Ascending aorta (tissue), 2 donors: ENCODE data around the gene SLC5A12. TPM values are rescaled to one million over a fixed set of nuclear protein-coding genes. Genes with fewer than 3 reads are reported as not detected.

Source experiments
- DNase-seq, 2 donors: peaks; one replicate each; pipeline ENCODE4 v3.0.0-alpha.2; 2019; ENCODE audit warnings: low spot score in 2 of 2
- H3K27ac ChIP-seq, 2 donors: fragments of 200-600 bp; sonication (generic); one replicate each; pipeline ENCODE4 v1.5.1; 2016 to 2017; ENCODE audit warnings: mild to moderate bottlenecking in 1 of 2
- H3K27me3 ChIP-seq: fragments of 200-600 bp; sonication (generic); one replicate; pipeline ENCODE4 v1.5.1; 2017
- H3K36me3 ChIP-seq, 2 donors: fragments of 200-600 bp; sonication (generic); one replicate each; pipeline ENCODE4 v1.5.1; 2016
- H3K4me1 ChIP-seq, 2 donors: fragments of 200-600 bp; sonication (generic); one replicate each; pipeline ENCODE4 v1.5.1; 2016 to 2017; ENCODE audit warnings: mild to moderate bottlenecking in 1 of 2
- H3K4me3 ChIP-seq, 2 donors: fragments of 200-600 bp; sonication (generic); one replicate each; pipeline ENCODE4 v1.5.1; 2016 to 2017; ENCODE audit warnings: mild to moderate bottlenecking in 1 of 2
- H3K9me3 ChIP-seq, 2 donors: fragments of 200-600 bp; sonication (generic); one replicate each; pipeline ENCODE4 v1.5.1; 2016
- CTCF ChIP-seq, 3 experiments: fragments of 200-600 bp in 2 of 3; fragments of 450-650 bp in 1 of 3; sonication (generic) in 2 of 3; IDR thresholded peaks; one replicate each; pipeline ENCODE4 v1.5.1; 2016 to 2019; ENCODE audit warnings: antibody characterized with exemption in 3 of 3, mild to moderate bottlenecking in 1 of 3, moderate library complexity in 1 of 3
- intact Hi-C: fragments of 100-400 bp; cut with DNase I; formaldehyde crosslinking; loops from one replicate; pipeline ENCODE4 v1.15.1; 2023
- total RNA-seq: library from RNA; depleted of rRNA; stranded (reverse); fragments of >200 nt; gene quantifications from one replicate; pipeline ENCODE4 v1.1.0, GENCODE V29; 2016

The SLC5A12 gene
- total RNA-seq, 1 donor from 2014 or later, result not detected

- intact Hi-C loops, result no loop called here
- TF ChIP-seq CTCF (IDR thresholded peaks at IDR 0.05), result no peak
- Histone ChIP-seq H3K27ac (no peak overlapping the region), H3K36me3 (no peaks in the 10 kb centered on the region), H3K27me3 (no peaks in the 10 kb centered on the region), H3K4me3 (no peak overlapping the region), H3K4me1 (no peaks in the 10 kb centered on the region), H3K9me3 (no peaks in the 10 kb centered on the region)
- no peak for DNase-seq
These were observed 11.4 kb downstream of the SLC5A12 start for GRCh38 chr11:26710489-26710888.

DNA sequence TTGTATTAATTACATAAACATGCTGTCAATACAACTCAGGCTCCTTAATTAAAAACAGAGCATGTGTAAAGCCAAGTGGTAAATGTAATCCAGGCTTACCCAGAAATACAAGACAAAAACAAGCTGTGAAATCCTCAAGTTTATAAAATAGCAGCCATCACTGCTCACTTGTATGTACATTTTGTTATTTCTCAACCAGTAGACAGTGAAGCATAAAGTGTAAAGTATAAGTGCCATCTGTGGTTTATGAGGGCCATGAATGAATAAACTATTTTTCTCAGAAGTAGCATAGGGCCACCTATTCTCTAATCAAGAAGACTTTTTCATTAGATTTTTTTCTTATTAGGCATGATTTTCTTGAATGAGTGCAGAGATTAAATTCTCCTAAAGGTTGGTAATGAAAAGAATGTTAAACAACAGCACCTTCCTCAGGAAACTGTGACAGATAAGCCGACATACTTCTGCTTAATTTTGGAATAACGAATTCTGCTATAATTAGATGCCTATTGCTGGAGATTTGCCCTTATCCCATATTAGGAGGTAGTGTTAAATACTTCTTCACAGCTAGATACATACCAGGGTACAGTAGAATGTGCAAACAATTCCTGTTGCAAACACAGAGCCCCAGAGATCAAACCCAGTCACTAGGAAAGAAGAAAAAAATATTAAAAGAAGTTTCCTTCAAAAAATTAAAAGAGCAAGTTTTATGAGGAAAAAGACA lies 13.0 kb downstream of the SLC5A12 start:
- intact Hi-C loops, result no loop called here
- Histone ChIP-seq H3K4me1 (no peaks in the 10 kb centered on the region), H3K36me3 (no peaks in the 10 kb centered on the region), H3K9me3 (no peaks in the 10 kb centered on the region), H3K27ac (no peak overlapping the region), H3K4me3 (no peak overlapping the region), H3K27me3 (no peaks in the 10 kb centered on the region)
- TF ChIP-seq CTCF (IDR thresholded peaks at IDR 0.05), result no peak
- no peak for DNase-seq

DNA sequence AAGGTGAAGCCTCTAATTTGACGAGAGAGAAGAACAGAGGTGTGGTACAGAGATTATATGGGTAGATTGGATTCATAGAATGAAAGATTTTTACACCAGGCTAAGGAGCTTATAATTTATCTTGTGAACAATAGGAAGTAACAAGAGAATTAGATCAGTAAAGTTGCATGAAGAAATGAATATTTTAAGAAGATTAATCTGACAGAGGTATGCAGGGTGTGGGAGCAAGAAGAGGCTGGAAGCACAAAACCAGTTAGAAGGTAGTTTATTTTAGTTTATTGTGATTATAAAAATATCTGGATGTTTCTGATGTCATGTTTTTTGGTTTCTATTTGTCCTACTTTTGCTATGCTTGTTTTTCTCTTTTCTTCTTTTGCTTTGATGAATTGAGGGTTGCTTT lies 15.7 kb downstream of the SLC5A12 start:
- no peak for TF ChIP-seq CTCF (IDR thresholded peaks at IDR 0.05)
- H3K27me3 ChIP-seq, result no peaks in the 10 kb centered on the region
- DNase-seq, result no peak
- no peaks in the 10 kb centered on the region for H3K9me3 ChIP-seq
- no peaks in the 10 kb centered on the region for H3K36me3 ChIP-seq
- H3K27ac ChIP-seq, result no peak overlapping the region
- H3K4me1 ChIP-seq, result no peaks in the 10 kb centered on the region
- intact Hi-C loops, result no loop called here
- H3K4me3 ChIP-seq, result no peak overlapping the region

DNA sequence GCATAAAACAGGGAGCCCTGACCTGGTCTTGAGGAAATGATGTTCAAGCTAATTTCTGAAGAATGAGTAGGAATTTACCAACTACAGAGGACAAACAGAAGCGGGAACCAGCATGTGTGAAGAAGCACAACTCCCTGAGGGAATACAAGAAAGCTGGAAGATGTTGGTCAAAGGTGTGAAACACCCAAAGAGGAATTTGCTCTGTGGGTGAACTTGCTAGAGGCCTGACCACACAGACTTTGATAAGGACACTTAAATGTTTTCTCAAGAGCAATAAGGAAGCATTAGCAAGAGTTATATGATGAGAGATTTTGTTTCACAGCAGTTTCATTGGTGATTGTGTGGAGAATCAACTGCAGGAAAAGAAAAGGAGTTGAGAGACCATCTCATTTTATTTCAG lies 17.6 kb downstream of the SLC5A12 start:
- Histone ChIP-seq H3K27ac (no peak overlapping the region), H3K36me3 (no peaks in the 10 kb centered on the region), H3K4me1 (no peaks in the 10 kb centered on the region), H3K9me3 (no peaks in the 10 kb centered on the region), H3K4me3 (no peak overlapping the region), H3K27me3 (no peaks in the 10 kb centered on the region)
- no peak for DNase-seq
- intact Hi-C loops, result no loop called here
- TF ChIP-seq CTCF (IDR thresholded peaks at IDR 0.05), result no peak

DNA sequence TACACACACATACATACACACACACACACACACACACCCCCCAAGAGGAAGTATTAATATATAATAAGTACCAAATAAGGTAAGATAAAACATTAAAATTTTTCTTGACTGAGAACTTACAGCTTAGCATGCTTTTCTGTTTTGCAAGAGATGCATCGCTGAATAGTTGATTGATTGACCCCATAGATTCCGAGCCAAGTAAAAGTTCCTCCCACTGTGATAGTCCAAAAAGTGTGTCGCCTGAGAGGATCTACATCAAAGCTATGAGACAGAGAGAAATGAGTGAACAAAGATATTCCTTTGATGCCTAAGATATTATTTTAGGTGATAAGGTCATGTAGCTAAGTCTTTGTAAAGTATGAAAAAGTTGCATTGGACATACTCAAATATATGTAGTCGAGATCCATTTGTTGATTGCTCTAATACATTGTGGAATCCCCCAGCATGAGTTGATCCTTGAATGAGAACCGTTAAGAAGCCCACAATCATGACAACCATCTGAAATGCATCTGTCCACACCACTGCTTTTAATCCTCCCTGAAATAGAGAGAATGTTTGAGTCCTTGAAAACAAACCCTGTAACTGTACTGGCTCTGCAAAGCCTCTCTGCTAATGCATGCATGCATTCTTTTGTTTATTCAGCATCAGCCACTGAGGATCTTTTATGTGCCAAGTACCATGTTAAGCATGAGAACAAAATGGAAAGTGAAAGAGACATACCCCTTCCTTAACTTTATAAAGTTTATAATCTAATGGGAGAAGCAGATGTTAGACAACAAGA lies 18.3 kb downstream of the SLC5A12 start:
- Histone ChIP-seq H3K27ac (no peak overlapping the region), H3K9me3 (no peaks in the 10 kb centered on the region), H3K4me1 (no peaks in the 10 kb centered on the region), H3K4me3 (no peak overlapping the region), H3K36me3 (no peaks in the 10 kb centered on the region), H3K27me3 (no peaks in the 10 kb centered on the region)
- TF ChIP-seq CTCF (IDR thresholded peaks at IDR 0.05), result no peak
- intact Hi-C loops, result no loop called here
- no peak for DNase-seq
